Body of pancreas (tissue), 4 donors: Measurements from ENCODE around the gene POU2F2.

Experiments used
- POLR2A ChIP-seq, 3 donors: fragments of 450-650 bp; IDR thresholded peaks; one replicate each; pipeline ENCODE4 v1.6.1; 2016; ENCODE audit warnings: antibody characterized with exemption in 3 of 3, mild to moderate bottlenecking in 2 of 3
- TF ChIP-seq, protein P1 (sequence below), 7 experiments: fragments of 450-650 bp in 4 of 7; fragments of 200-600 bp in 3 of 7; sonication (generic) in 3 of 7; IDR thresholded peaks; one replicate each; pipeline ENCODE4 v1.5.1; 2016 to 2019; ENCODE audit warnings: antibody characterized with exemption in 7 of 7

DNA sequence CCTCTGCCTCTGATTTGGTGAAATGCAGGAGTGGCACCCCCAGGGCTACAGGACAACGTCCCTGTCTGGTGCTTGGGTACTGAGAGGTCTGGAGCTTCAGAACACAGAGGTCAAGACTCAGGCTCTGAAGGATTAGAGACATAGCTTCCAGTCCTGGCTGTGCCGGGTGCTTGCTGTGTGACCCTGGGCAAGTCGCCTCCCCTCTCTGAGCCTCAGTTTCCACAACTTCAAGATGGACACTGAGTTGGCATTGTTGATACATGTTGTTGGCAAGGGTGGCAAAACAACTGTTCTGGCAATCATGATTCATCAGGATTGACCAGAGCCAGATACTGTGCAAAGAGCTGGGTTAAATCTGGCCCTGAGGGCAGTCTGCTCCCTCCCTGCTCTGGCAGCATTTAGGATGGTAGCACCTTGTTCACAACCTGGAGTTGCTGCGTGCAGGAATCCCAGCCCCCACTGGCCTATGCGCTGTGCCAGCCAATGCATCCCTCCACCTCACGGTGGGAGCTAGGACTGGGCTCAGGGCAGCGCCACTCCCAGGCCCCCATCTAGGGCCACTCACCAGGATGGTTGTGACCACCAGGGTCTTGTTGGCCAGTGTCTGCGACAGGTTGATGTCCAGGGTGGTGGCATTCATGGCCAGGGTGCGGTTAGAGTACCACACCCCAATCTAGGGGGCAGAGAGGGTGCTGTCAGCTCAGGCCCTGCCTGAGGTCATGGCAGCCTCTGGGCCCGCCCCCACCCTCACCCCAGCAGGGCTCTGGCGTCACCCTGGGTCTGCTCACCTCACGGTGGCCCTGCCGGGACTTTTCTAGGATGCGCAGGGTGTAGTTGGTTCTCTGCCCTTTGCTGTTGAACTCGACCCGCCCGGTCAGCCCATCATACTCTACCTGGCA is 79.0 kb downstream of the POU2F2 start:
- TF ChIP-seq, protein P1, sequence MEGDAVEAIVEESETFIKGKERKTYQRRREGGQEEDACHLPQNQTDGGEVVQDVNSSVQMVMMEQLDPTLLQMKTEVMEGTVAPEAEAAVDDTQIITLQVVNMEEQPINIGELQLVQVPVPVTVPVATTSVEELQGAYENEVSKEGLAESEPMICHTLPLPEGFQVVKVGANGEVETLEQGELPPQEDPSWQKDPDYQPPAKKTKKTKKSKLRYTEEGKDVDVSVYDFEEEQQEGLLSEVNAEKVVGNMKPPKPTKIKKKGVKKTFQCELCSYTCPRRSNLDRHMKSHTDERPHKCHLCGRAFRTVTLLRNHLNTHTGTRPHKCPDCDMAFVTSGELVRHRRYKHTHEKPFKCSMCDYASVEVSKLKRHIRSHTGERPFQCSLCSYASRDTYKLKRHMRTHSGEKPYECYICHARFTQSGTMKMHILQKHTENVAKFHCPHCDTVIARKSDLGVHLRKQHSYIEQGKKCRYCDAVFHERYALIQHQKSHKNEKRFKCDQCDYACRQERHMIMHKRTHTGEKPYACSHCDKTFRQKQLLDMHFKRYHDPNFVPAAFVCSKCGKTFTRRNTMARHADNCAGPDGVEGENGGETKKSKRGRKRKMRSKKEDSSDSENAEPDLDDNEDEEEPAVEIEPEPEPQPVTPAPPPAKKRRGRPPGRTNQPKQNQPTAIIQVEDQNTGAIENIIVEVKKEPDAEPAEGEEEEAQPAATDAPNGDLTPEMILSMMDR (IDR thresholded peaks at IDR 0.05): no peak
- no peak for TF ChIP-seq POLR2A (IDR thresholded peaks at IDR 0.05)
